Upper lobe of left lung (tissue), 4 donors: ENCODE measurements around the gene SYNJ2.

Source experiments
- POLR2A ChIP-seq, 4 donors: fragments of 450-650 bp; IDR thresholded peaks; one replicate each; pipeline ENCODE4 v1.5.1; 2016 to 2017; ENCODE audit warnings: antibody characterized with exemption in 4 of 4, mild to moderate bottlenecking in 2 of 4
- POLR2AphosphoS5 ChIP-seq, 2 donors: sonication (generic); formaldehyde crosslinking; IDR thresholded peaks; one replicate each; pipeline ENCODE4 v1.5.1; 2017; ENCODE audit warnings: antibody characterized with exemption in 2 of 2
- TF ChIP-seq, protein P1 (sequence below), 6 experiments: fragments of 450-650 bp in 4 of 6; fragments of 200-600 bp in 2 of 6; sonication (generic) in 2 of 6; IDR thresholded peaks; one replicate each; pipeline ENCODE4 v1.5.1; 2016 to 2019; ENCODE audit warnings: antibody characterized with exemption in 6 of 6

DNA sequence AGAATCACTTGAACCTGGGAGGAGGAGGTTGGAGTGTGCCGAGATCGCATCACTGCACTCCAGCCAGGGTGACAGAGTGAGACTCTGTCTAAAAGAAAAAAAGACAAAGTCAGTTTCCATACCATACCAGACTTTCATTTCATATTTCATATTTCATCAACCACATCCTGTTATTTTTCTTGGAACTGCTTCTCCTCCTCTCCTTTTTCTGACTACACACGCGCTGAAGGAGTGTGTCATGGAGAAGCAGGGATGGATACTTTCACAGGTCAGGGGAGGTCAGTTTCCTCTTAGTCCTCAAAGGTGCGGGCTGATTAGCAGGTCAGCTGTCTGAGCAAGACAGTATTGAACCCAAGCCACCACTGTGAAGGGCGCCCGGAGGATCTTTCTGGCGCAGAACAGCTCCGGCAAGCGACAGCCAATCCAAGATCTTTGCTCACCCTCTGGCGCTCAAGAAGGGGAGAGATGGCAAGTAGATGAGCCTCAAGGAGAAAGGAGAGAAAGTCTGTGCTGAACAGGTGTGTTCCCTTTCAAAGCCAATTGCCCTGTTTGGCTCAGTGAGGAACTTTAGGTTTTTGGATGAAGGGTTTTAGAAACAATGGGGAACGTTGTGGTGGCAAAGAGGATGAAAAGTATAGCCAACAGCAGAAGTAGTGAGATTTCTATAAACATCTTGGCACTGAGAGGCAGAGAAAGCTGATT lies 18.9 kb upstream of the SYNJ2 start:
- TF ChIP-seq, protein P1, sequence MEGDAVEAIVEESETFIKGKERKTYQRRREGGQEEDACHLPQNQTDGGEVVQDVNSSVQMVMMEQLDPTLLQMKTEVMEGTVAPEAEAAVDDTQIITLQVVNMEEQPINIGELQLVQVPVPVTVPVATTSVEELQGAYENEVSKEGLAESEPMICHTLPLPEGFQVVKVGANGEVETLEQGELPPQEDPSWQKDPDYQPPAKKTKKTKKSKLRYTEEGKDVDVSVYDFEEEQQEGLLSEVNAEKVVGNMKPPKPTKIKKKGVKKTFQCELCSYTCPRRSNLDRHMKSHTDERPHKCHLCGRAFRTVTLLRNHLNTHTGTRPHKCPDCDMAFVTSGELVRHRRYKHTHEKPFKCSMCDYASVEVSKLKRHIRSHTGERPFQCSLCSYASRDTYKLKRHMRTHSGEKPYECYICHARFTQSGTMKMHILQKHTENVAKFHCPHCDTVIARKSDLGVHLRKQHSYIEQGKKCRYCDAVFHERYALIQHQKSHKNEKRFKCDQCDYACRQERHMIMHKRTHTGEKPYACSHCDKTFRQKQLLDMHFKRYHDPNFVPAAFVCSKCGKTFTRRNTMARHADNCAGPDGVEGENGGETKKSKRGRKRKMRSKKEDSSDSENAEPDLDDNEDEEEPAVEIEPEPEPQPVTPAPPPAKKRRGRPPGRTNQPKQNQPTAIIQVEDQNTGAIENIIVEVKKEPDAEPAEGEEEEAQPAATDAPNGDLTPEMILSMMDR (IDR thresholded peaks at IDR 0.05), result no peak
- TF ChIP-seq POLR2AphosphoS5 (IDR thresholded peaks at IDR 0.05) (no peak), POLR2A (IDR thresholded peaks at IDR 0.05) (no peak)
